H9 (cell line): ENCODE measurements around the gene DHH. TPM values are rescaled to one million over a fixed set of nuclear protein-coding genes. Genes with fewer than 3 reads are reported as not detected.

Source experiments
- DNase-seq: peaks from one replicate; pipeline ENCODE4 v3.0.0-alpha.2; 2017
- H2AFZ ChIP-seq: one replicate; pipeline ENCODE4 v1.6.1; 2013; ENCODE audit warnings: mild to moderate bottlenecking, low read length, control low read depth, moderate library complexity
- H2AK5ac ChIP-seq: 2 replicates; pipeline ENCODE4 v1.6.1; 2013; ENCODE audit warnings: low read length, control low read depth, mixed read lengths; ENCODE audit not compliant: insufficient read length
- H2BK120ac ChIP-seq: one replicate; pipeline ENCODE4 v1.6.1; 2013; ENCODE audit warnings: low read depth, mild to moderate bottlenecking, low read length, control low read depth, inconsistent platforms; ENCODE audit not compliant: poor library complexity, severe bottlenecking
- H2BK12ac ChIP-seq: 2 replicates; pipeline ENCODE4 v1.6.1; 2013; ENCODE audit warnings: low read length, control low read depth, mixed read lengths, low read depth; ENCODE audit not compliant: insufficient read length
- H2BK15ac ChIP-seq: 2 replicates; pipeline ENCODE4 v1.6.1; 2013; ENCODE audit warnings: low read depth, low read length, control low read depth
- H2BK20ac ChIP-seq: one replicate; pipeline ENCODE4 v1.6.1; 2013; ENCODE audit warnings: low read depth, mild to moderate bottlenecking, low read length, control low read depth, inconsistent platforms; ENCODE audit not compliant: poor library complexity, severe bottlenecking
- H2BK5ac ChIP-seq: 2 replicates; pipeline ENCODE4 v1.6.1; 2013; ENCODE audit warnings: low read length, control low read depth, mixed read lengths; ENCODE audit not compliant: insufficient read length
- H3K14ac ChIP-seq: 2 replicates; pipeline ENCODE4 v1.6.1; 2013; ENCODE audit warnings: low read length, control low read depth; ENCODE audit not compliant: insufficient read depth
- H3K18ac ChIP-seq: 2 replicates; pipeline ENCODE4 v1.6.1; 2013; ENCODE audit warnings: low read depth, mild to moderate bottlenecking, mixed read lengths, low read length, control low read depth; ENCODE audit not compliant: insufficient read length
- H3K23ac ChIP-seq: 2 replicates; pipeline ENCODE4 v1.6.1; 2013; ENCODE audit warnings: low read length, control low read depth, mixed read lengths, low read depth; ENCODE audit not compliant: insufficient read length
- H3K23me2 ChIP-seq: 2 replicates; pipeline ENCODE4 v1.6.1; 2013; ENCODE audit warnings: low read depth, mild to moderate bottlenecking, mixed read lengths, low read length, control low read depth; ENCODE audit not compliant: insufficient read length, poor library complexity, severe bottlenecking
- H3K27ac ChIP-seq: 2 replicates; pipeline ENCODE4 v1.5.1; 2013; ENCODE audit warnings: low read length, control low read depth, mixed read lengths, low read depth; ENCODE audit not compliant: insufficient read length
- H3K27me3 ChIP-seq: 2 replicates; pipeline ENCODE4 v1.6.1; 2013; ENCODE audit warnings: low read length, control low read depth, inconsistent platforms; ENCODE audit not compliant: insufficient read depth
- H3K4ac ChIP-seq: 2 replicates; pipeline ENCODE4 v1.6.1; 2013; ENCODE audit warnings: low read depth, mild to moderate bottlenecking, control low read depth, inconsistent platforms, low read length, moderate library complexity
- H3K4me1 ChIP-seq: 2 replicates; pipeline ENCODE4 v1.6.1; 2013; ENCODE audit warnings: low read length, control low read depth, inconsistent platforms; ENCODE audit not compliant: insufficient read depth
- H3K4me2 ChIP-seq: 2 replicates; pipeline ENCODE4 v1.6.1; 2013; ENCODE audit warnings: low read length, control low read depth, mixed read lengths; ENCODE audit not compliant: insufficient read length, insufficient read depth
- H3K56ac ChIP-seq: 2 replicates; pipeline ENCODE4 v1.6.1; 2013; ENCODE audit warnings: low read depth, mild to moderate bottlenecking, mixed read lengths, low read length, control low read depth; ENCODE audit not compliant: insufficient read length
- H3K79me1 ChIP-seq: 2 replicates; pipeline ENCODE4 v1.6.1; 2013; ENCODE audit warnings: low read depth, mild to moderate bottlenecking, moderate library complexity, low read length, control low read depth, inconsistent platforms; ENCODE audit not compliant: insufficient read depth, poor library complexity, severe bottlenecking
- H3K79me2 ChIP-seq: 2 replicates; pipeline ENCODE4 v1.6.1; 2013; ENCODE audit warnings: low read length, control low read depth, inconsistent platforms; ENCODE audit not compliant: insufficient read depth
- H3K9ac ChIP-seq: 2 replicates; pipeline ENCODE4 v1.6.1; 2013; ENCODE audit warnings: low read length, control low read depth, mixed read lengths; ENCODE audit not compliant: insufficient read length; ENCODE audit errors: extremely low read depth
- H3K9me3 ChIP-seq: one replicate; pipeline ENCODE4 v1.6.1; 2013; ENCODE audit warnings: low read depth, low read length, inconsistent platforms; ENCODE audit not compliant: control insufficient read depth
- H3T11ph ChIP-seq: one replicate; pipeline ENCODE4 v1.6.1; 2013; ENCODE audit warnings: mild to moderate bottlenecking, low read length, control low read depth, inconsistent platforms
- H4K20me1 ChIP-seq: one replicate; pipeline ENCODE4 v1.6.1; 2013; ENCODE audit not compliant: control insufficient read depth, insufficient read length, insufficient read depth
- H4K5ac ChIP-seq: 2 replicates; pipeline ENCODE4 v1.6.1; 2013; ENCODE audit warnings: low read depth, mild to moderate bottlenecking, mixed read lengths, low read length, control low read depth; ENCODE audit not compliant: insufficient read length
- H4K8ac ChIP-seq: replicated peaks from 2 replicates; pipeline ENCODE4 v1.6.1; 2013; ENCODE audit warnings: low read length, control low read depth, mixed read lengths, low read depth; ENCODE audit not compliant: insufficient read length
- H4K91ac ChIP-seq: 2 replicates; pipeline ENCODE4 v1.6.1; 2013; ENCODE audit warnings: low read depth, mild to moderate bottlenecking, moderate library complexity, mixed read lengths, low read length, control low read depth; ENCODE audit not compliant: insufficient read length
- H3K27ac Mint-ChIP-seq, 3 experiments: 2 replicates in 2 of 3; 3 replicates in 1 of 3; pipeline ENCODE4 v1.8.0; 2020 to 2021; ENCODE audit warnings: mixed read lengths in 3 of 3, mild to moderate bottlenecking in 1 of 3, moderate library complexity in 1 of 3
- H3K27me3 Mint-ChIP-seq: 2 replicates; pipeline ENCODE4 v1.8.0; 2021; ENCODE audit warnings: low read depth, mild to moderate bottlenecking, moderate library complexity, mixed read lengths
- H3K36me3 Mint-ChIP-seq, 3 experiments: 2 replicates in 2 of 3; 3 replicates in 1 of 3; pipeline ENCODE4 v1.8.0; 2020 to 2021; ENCODE audit warnings: low read depth in 3 of 3, mixed read lengths in 3 of 3; ENCODE audit not compliant: insufficient read depth in 1 of 3
- H3K4me1 Mint-ChIP-seq, 2 experiments: 2 replicates each; pipeline ENCODE4 v1.8.0; 2020; ENCODE audit warnings: mixed read lengths in 2 of 2
- H3K4me3 Mint-ChIP-seq, 2 experiments: 2 replicates in 1 of 2; 3 replicates in 1 of 2; pipeline ENCODE4 v1.8.0; 2020 to 2021; ENCODE audit warnings: mild to moderate bottlenecking in 2 of 2, mixed read lengths in 2 of 2, moderate library complexity in 1 of 2
- H3K9me3 Mint-ChIP-seq, 2 experiments: 2 replicates in 1 of 2; 3 replicates in 1 of 2; pipeline ENCODE4 v1.8.0; 2020; ENCODE audit warnings: mild to moderate bottlenecking in 2 of 2, mixed read lengths in 2 of 2, moderate library complexity in 1 of 2
- CTCF ChIP-seq: fragments of 200-600 bp; sonication (generic); conservative IDR thresholded peaks from 3 replicates; pipeline ENCODE4 v1.8.0; 2021; ENCODE audit warnings: antibody characterized with exemption, mild to moderate bottlenecking
- WGBS: extraction: QIAGEN DNeasy Blood & Tissue Kit; methylation state at CpG from one replicate; pipeline ENCODE4 v1.1.7; 2013; ENCODE audit warnings: missing lambda C conversion rate, low lambda C conversion rate, mixed read lengths; ENCODE audit not compliant: insufficient read length; ENCODE audit errors: extremely low coverage; 5-methylcytosine and 5-hydroxymethylcytosine counted together
- total RNA-seq: library from RNA; stranded (reverse); gene quantifications from 2 replicates; pipeline ENCODE4 v1.2.1, GENCODE V29; 2021

DHH gene
- total RNA-seq, 1 experiment from 2014 or later, result 0.20 TPM

DNA sequence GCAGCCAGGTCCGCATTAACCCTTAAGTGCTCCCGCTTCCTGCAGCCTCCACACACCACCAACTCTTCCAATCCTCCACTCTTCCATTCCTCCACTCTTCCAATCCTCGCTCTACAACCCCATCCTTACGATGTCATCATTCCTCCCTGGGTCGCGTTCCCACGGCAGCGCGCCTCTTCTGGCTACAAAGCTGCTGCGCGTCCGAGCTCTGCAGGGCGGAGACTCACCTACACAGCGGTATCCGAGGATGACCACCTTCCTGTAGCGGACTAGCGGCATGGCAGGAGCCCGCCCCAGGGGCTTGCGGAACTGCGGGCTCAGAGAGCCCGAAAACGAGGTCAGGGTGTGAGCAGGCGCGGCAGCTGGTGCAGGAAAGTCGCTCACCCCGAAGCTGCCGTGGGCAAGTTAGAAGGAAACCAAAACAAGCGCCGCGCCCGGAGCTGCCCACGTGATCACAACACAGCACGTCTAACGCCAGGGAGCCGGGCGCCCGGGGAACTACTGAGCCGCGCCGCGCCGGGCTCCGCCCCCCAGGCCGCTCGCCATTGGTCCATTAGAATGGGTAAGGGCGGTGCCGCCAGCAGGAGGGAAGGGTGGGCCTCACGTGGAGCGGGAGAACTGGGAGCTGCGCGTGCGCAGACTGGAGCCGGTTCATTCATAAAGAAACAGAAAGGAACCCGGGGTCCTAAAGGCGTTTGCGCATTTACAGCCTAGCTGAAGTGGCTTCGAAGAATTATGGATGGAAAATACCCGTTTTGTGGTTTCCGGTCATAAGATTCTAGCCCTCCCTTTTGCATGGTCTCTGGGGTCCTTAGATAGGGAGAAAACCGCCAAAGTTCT lies 24.9 kb downstream of the DHH start, which contains the start of gene RHEBL1:
RHEBL1 (minus strand) TSS at position 473 of the 840 bp plus-strand sequence; CDS start at position 279, 194 bp downstream.
- H3K27ac ChIP-seq, result no peak within 1 kb of the TSS
- 100% methylated on average over 2 of the region's 60 CpGs for WGBS
- no peak within 1 kb of the TSS for H2BK120ac ChIP-seq
- Mint-ChIP-seq H3K36me3 (peaks cover 0 to 3% (median 2%) of the 10 kb centered on the region in 3 experiments; a peak in 3 of 7 replicates), H3K4me3 (peak within 1 kb of the TSS; percentile 85 to 90), H3K27me3 (peaks cover 31% of the 10 kb centered on the region), H3K4me1 (peaks cover 21 to 22% of the 10 kb centered on the region in 2 experiments), H3K9me3 (no peaks in the 10 kb centered on the region), H3K27ac (peak within 1 kb of the TSS in 2 of 3 experiments; percentile 66 to 69; a peak in 4 of 7 replicates)
- H3K23me2 ChIP-seq, result peaks cover 4% of the 10 kb centered on the region
- H2BK20ac ChIP-seq, result no peak within 1 kb of the TSS
- no peak within 1 kb of the TSS for H2BK15ac ChIP-seq
- H3K14ac ChIP-seq, result no peak within 1 kb of the TSS
- H3K4me2 ChIP-seq, result peak within 1 kb of the TSS; percentile 77
- DNase-seq, result peak; percentile 98
- no peak within 1 kb of the TSS for H3K18ac ChIP-seq
- H4K8ac ChIP-seq, result no peak within 1 kb of the TSS
- peak within 1 kb of the TSS; percentile 26 for H3K9ac ChIP-seq
- no peak within 1 kb of the TSS for H3T11ph ChIP-seq
- no peaks in the 10 kb centered on the region for H3K4me1 ChIP-seq
- H3K56ac ChIP-seq, result no peak within 1 kb of the TSS
- no peak within 1 kb of the TSS for H3K23ac ChIP-seq
- H3K79me1 ChIP-seq, result no peaks in the 10 kb centered on the region
- H2BK12ac ChIP-seq, result no peak within 1 kb of the TSS
- H4K5ac ChIP-seq, result no peak within 1 kb of the TSS
- no peak within 1 kb of the TSS for H2AK5ac ChIP-seq
- H4K20me1 ChIP-seq, result no peaks in the 10 kb centered on the region
- H4K91ac ChIP-seq, result no peak within 1 kb of the TSS
- no peak within 1 kb of the TSS for H2BK5ac ChIP-seq
- H3K4ac ChIP-seq, result no peak within 1 kb of the TSS
- peak; percentile 18; the same call in 1 of the 3 replicates for TF ChIP-seq CTCF
- no peaks in the 10 kb centered on the region for H3K9me3 ChIP-seq
- H3K79me2 ChIP-seq, result no peaks in the 10 kb centered on the region
- no peak within 1 kb of the TSS for H2AFZ ChIP-seq
- H3K27me3 ChIP-seq, result no peaks in the 10 kb centered on the region
